DOHH2 (cell line): ENCODE results near the gene RXRA.

Source experiments
- H3F3A ChIP-seq: fragments of 200-600 bp; sonication (generic), shearing (Covaris generic); 2 replicates; pipeline ENCODE4 v1.6.0; 2016; ENCODE audit warnings: antibody characterized with exemption, mild to moderate bottlenecking; ENCODE audit not compliant: control insufficient read depth, insufficient read depth
- H3K27ac ChIP-seq: fragments of 200-600 bp; sonication (generic); 2 replicates; pipeline ENCODE4 v1.5.1; 2014; ENCODE audit warnings: low read depth, mild to moderate bottlenecking, low read length, moderate library complexity
- H3K27me3 ChIP-seq: fragments of 200-600 bp; sonication (generic); 2 replicates; pipeline ENCODE4 v1.6.1; 2014; ENCODE audit warnings: mild to moderate bottlenecking, low read length, mixed read lengths; ENCODE audit not compliant: control insufficient read depth
- H3K36me3 ChIP-seq: fragments of 200-600 bp; sonication (generic); 2 replicates; pipeline ENCODE4 v1.6.1; 2014; ENCODE audit warnings: mild to moderate bottlenecking, low read length, moderate library complexity, mixed read lengths; ENCODE audit not compliant: control insufficient read depth
- H3K4me1 ChIP-seq: fragments of 200-600 bp; sonication (generic); 2 replicates; pipeline ENCODE4 v1.6.1; 2014; ENCODE audit warnings: mild to moderate bottlenecking, low read length, mixed read lengths; ENCODE audit not compliant: control insufficient read depth
- H3K4me2 ChIP-seq: fragments of 200-600 bp; sonication (generic); 2 replicates; pipeline ENCODE4 v1.6.0; 2014; ENCODE audit warnings: mild to moderate bottlenecking, low read length, moderate library complexity
- H3K4me3 ChIP-seq: fragments of 200-600 bp; sonication (generic); 2 replicates; pipeline ENCODE4 v1.5.1; 2014; ENCODE audit warnings: mild to moderate bottlenecking, low read length, mixed read lengths
- H3K79me2 ChIP-seq: fragments of 200-600 bp; sonication (generic); 2 replicates; pipeline ENCODE4 v1.6.1; 2014; ENCODE audit warnings: mild to moderate bottlenecking, low read length, mixed read lengths; ENCODE audit not compliant: control insufficient read depth
- H3K9me2 ChIP-seq: fragments of 200-600 bp; sonication (generic); replicated peaks from 2 replicates; pipeline ENCODE4 v1.6.1; 2014; ENCODE audit warnings: mild to moderate bottlenecking, low read length, mixed read lengths; ENCODE audit not compliant: control insufficient read depth
- H3K9me3 ChIP-seq: fragments of 200-600 bp; sonication (generic); 2 replicates; pipeline ENCODE4 v1.6.1; 2014; ENCODE audit warnings: antibody characterized with exemption, low read length, mixed read lengths; ENCODE audit not compliant: control insufficient read depth, insufficient read depth
- H4K20me1 ChIP-seq: fragments of 200-600 bp; sonication (generic); 2 replicates; pipeline ENCODE4 v1.6.0; 2014; ENCODE audit warnings: low read depth, mild to moderate bottlenecking, antibody characterized with exemption, low read length, moderate library complexity; ENCODE audit not compliant: control insufficient read depth, insufficient read depth
- CTCF ChIP-seq: fragments of 200-600 bp; sonication (generic); IDR thresholded peaks from one replicate; pipeline ENCODE4 v1.5.1; 2014; ENCODE audit warnings: antibody characterized with exemption, mild to moderate bottlenecking, low read depth, low read length; ENCODE audit not compliant: poor library complexity, severe bottlenecking
- EZH2phosphoT487 ChIP-seq: fragments of 200-600 bp; sonication (generic); IDR thresholded peaks from 2 replicates; pipeline ENCODE4 v1.6.1; 2017; ENCODE audit warnings: borderline replicate concordance, mild to moderate bottlenecking, antibody characterized with exemption, low read length, moderate library complexity, mixed read lengths

Gene RXRA

GRCh38 chr9:134468358-134468757 lies 142.1 kb downstream of the RXRA start:
- no peaks in the 10 kb centered on the region for H3K4me1 ChIP-seq
- no peaks in the 10 kb centered on the region for H3K27me3 ChIP-seq
- H3K36me3 ChIP-seq: no peaks in the 10 kb centered on the region
- no peak overlapping the region for H3K4me3 ChIP-seq
- no peak overlapping the region for H3K27ac ChIP-seq
- no peak overlapping the region for H3K4me2 ChIP-seq
- no peaks in the 10 kb centered on the region for H4K20me1 ChIP-seq
- no peaks in the 10 kb centered on the region for H3K79me2 ChIP-seq
- no peaks in the 10 kb centered on the region for H3K9me3 ChIP-seq
- TF ChIP-seq CTCF (no peak), EZH2phosphoT487 (no peak)
- H3F3A ChIP-seq: no peaks in the 10 kb centered on the region
- H3K9me2 ChIP-seq: no peaks in the 10 kb centered on the region

GRCh38 chr9:134469041-134469875 lies 143.0 kb downstream of the RXRA start:
- Histone ChIP-seq H3F3A (no peaks in the 10 kb centered on the region), H4K20me1 (no peaks in the 10 kb centered on the region), H3K4me3 (no peak overlapping the region), H3K27me3 (no peaks in the 10 kb centered on the region), H3K4me2 (no peak overlapping the region), H3K27ac (no peak overlapping the region), H3K36me3 (no peaks in the 10 kb centered on the region), H3K4me1 (no peaks in the 10 kb centered on the region), H3K79me2 (no peaks in the 10 kb centered on the region), H3K9me2 (no peaks in the 10 kb centered on the region), H3K9me3 (no peaks in the 10 kb centered on the region; the same call in 1 of the 2 replicates)
- TF ChIP-seq CTCF (no peak), EZH2phosphoT487 (no peak)

- no peak overlapping the region for H3K4me2 ChIP-seq
- H3K36me3 ChIP-seq: no peaks in the 10 kb centered on the region
- no peaks in the 10 kb centered on the region for H3K79me2 ChIP-seq
- H3F3A ChIP-seq: no peaks in the 10 kb centered on the region
- H3K4me3 ChIP-seq: no peak overlapping the region
- H3K27me3 ChIP-seq: no peaks in the 10 kb centered on the region
- H3K9me3 ChIP-seq: peaks cover 8% of the 10 kb centered on the region; the same call in 1 of the 2 replicates
- TF ChIP-seq EZH2phosphoT487 (no peak), CTCF (no peak)
- H3K9me2 ChIP-seq: no peaks in the 10 kb centered on the region
- H3K4me1 ChIP-seq: no peaks in the 10 kb centered on the region
- no peak overlapping the region for H3K27ac ChIP-seq
- no peaks in the 10 kb centered on the region for H4K20me1 ChIP-seq
Observed at GRCh38 chr9:134472256-134472655, 146.0 kb downstream of the RXRA start.
